Stomach smooth muscle (tissue), 2 donors: ENCODE results near the gene GRK6.
A peak's percentile ranks its signal among the peaks of the same experiment; 100 is the strongest.

Source experiments
- H3K27ac ChIP-seq: one replicate; pipeline ENCODE4 v1.7.0; 2013; ENCODE audit warnings: mild to moderate bottlenecking, low read length, inconsistent platforms
- H3K27me3 ChIP-seq, 2 donors: one replicate each; pipeline ENCODE4 v1.7.0; 2013; ENCODE audit warnings: low read length in 2 of 2; ENCODE audit not compliant: insufficient read depth in 2 of 2, control insufficient read depth in 1 of 2
- H3K36me3 ChIP-seq, 2 donors: one replicate each; pipeline ENCODE4 v1.7.0; 2013; ENCODE audit warnings: low read length in 2 of 2; ENCODE audit not compliant: control insufficient read depth in 2 of 2, insufficient read depth in 2 of 2
- H3K4me1 ChIP-seq: one replicate; pipeline ENCODE4 v1.7.0; 2013; ENCODE audit warnings: low read length; ENCODE audit not compliant: control insufficient read depth, insufficient read depth
- H3K4me3 ChIP-seq, 2 donors: one replicate each; pipeline ENCODE4 v1.7.0; 2013; ENCODE audit warnings: low read length in 2 of 2
- H3K9ac ChIP-seq, 2 donors: one replicate each; pipeline ENCODE4 v1.7.0; 2013; ENCODE audit warnings: low read length in 2 of 2, mild to moderate bottlenecking in 1 of 2
- H3K9me3 ChIP-seq, 2 donors: one replicate each; pipeline ENCODE4 v1.7.0; 2013; ENCODE audit warnings: low read length in 2 of 2; ENCODE audit not compliant: control insufficient read depth in 2 of 2
- donor health status: healthy.
- donor health status: Pancreatic carcinoma.

The GRK6 gene

DNA sequence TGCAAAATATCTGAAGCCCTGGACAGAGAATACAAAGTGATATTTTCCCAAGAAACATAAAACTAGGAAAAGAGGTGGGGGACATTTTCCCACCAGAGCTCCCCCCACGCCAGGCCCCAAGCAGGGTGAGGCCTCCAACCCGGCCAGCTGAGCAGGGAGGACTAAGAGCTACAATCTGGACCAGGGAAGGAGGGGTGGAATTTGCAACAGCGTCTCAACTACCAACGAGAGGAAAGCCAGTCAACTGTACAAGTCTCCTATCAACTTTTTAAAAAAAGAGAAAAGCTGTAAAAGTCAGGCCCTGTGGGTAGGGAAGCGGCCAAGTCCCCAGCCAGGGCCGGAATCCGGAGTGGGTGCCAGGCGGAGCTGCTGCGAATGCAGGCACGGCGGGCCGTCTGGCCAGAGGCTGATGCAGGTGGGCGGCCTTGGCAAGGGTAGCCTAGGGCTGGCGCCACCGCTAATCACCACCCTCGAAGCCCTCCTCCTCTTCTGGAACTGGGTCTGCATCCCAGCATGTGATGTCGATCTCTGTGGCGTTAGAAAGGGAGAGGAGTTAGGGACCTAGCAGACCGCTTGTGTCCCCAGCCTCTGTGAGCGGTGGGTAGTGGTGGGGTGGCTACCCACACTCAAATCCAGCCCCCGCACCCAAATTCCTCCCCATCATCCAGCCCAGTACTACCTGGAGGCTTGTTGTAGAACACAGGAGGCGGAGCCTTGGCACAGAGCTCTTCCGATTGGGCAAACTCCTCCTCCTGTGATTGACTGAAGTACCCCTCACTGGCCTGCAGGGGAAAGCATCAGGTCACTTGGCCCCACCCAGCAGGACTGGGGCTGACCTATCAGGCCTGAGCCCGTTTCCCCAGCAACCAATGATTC is 30.7 kb downstream of the GRK6 start:
- no peaks in the 10 kb centered on the region for H3K9me3 ChIP-seq
- H3K9ac ChIP-seq, result no peak overlapping the region
- peaks cover 39% of the 10 kb centered on the region for H3K4me1 ChIP-seq
- H3K27me3 ChIP-seq, result peaks cover under 1 to 7% of the 10 kb centered on the region in 2 donors
- H3K36me3 ChIP-seq, result peaks cover 0 to 14% of the 10 kb centered on the region in 2 donors
- H3K27ac ChIP-seq, result peak overlapping the region; percentile 69
- no peak overlapping the region for H3K4me3 ChIP-seq

DNA sequence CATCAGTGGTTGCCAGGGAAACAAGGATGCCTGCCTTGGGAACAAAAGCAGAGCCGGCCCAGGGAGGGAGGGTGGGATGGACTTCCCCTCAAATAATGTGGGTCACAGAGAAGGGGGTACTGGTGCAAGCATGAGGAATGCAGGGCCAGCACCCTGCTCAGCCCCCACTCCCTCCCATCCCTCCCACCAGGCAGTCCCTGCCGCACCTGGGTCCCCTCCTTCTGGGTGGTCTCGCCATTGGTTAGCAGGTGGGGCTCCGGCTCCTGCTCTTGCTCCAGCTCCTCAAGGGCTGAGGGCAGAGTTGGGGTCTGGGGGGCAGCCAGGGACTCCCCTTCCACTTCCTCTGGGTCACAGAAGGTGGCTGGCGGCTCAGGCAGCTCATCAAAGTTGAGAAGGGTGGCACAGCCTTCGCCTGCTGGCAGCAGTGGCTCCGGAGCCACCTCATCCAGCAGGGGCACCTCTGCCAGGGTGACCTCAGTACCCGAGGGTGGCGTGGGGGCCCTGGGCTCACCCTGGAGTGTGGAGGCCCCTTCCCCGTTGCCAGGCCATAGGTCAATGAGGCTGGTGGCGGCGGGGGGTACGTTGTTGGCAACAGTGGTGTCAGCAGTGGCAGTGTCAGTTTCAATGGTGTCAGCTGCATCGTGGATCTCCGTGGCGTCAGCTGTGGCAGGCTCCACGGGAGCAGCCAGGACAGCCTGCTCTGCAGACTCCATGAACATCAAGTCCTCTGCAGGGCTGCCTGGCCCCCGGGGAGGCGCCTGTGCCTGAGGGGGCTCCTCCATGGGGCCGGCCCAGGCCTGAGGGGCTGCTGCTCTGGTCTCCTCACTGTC is 31.6 kb downstream of the GRK6 start:
- H3K27ac ChIP-seq, result peak overlapping the region; percentile 24
- peaks cover 39% of the 10 kb centered on the region for H3K4me1 ChIP-seq
- H3K36me3 ChIP-seq, result peaks cover 0 to 15% of the 10 kb centered on the region in 2 donors
- H3K9me3 ChIP-seq, result no peaks in the 10 kb centered on the region
- H3K27me3 ChIP-seq, result peaks cover 0 to 7% of the 10 kb centered on the region in 2 donors
- H3K4me3 ChIP-seq, result no peak overlapping the region
- H3K9ac ChIP-seq, result no peak overlapping the region

DNA sequence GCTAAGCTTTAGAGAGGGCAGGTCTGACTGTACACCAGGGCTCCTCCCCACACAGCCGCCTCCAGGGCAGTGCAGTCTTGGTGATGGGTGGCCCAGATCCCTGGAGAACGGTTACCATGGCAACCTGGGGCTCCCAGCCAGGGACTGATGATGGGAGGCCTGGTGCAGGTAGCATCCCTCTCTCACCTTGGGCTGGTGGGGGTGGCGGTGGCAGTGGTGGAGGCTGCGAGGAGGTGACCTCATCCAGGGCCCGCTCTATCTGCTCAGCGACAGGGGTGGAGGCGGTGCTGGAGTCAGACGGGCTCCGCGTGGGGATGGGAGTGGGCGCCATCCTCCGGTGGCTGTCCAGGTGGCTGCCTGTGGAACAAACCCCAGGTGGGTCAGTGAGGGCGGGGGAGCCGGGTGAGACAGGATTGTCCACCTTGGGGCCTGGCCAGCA is 32.5 kb downstream of the GRK6 start:
- Histone ChIP-seq H3K27me3 (peaks cover 0 to under 1% of the 10 kb centered on the region in 2 donors), H3K4me1 (peaks cover 33% of the 10 kb centered on the region), H3K9ac (no peak overlapping the region), H3K9me3 (no peaks in the 10 kb centered on the region), H3K36me3 (peaks cover 0 to 15% of the 10 kb centered on the region in 2 donors), H3K4me3 (no peak overlapping the region), H3K27ac (no peak overlapping the region)

DNA sequence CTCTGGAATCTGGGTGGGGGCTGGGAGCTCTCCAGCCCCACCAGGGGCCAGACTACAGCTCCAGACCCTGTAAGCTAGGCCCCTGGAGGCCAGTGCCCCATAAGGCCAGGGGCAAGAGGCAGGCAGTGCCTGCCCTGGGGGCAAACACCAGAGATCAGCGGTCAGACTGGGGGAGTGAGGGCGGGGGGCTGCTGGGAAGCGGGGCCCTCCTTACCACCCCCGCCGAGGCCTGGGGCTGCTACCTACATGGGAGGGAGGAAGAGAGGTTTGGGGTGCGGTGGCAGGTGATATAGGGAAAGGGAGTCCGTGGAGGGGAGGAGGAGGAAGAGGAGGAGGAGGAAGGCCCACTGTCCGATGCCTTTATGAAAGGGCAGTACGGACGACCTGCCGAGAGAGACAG is 32.9 kb downstream of the GRK6 start:
- peaks cover 0 to 15% of the 10 kb centered on the region in 2 donors for H3K36me3 ChIP-seq
- H3K9me3 ChIP-seq, result no peaks in the 10 kb centered on the region
- H3K4me3 ChIP-seq, result no peak overlapping the region
- H3K27me3 ChIP-seq, result no peaks in the 10 kb centered on the region
- H3K4me1 ChIP-seq, result peaks cover 29% of the 10 kb centered on the region
- no peak overlapping the region for H3K27ac ChIP-seq
- H3K9ac ChIP-seq, result no peak overlapping the region

DNA sequence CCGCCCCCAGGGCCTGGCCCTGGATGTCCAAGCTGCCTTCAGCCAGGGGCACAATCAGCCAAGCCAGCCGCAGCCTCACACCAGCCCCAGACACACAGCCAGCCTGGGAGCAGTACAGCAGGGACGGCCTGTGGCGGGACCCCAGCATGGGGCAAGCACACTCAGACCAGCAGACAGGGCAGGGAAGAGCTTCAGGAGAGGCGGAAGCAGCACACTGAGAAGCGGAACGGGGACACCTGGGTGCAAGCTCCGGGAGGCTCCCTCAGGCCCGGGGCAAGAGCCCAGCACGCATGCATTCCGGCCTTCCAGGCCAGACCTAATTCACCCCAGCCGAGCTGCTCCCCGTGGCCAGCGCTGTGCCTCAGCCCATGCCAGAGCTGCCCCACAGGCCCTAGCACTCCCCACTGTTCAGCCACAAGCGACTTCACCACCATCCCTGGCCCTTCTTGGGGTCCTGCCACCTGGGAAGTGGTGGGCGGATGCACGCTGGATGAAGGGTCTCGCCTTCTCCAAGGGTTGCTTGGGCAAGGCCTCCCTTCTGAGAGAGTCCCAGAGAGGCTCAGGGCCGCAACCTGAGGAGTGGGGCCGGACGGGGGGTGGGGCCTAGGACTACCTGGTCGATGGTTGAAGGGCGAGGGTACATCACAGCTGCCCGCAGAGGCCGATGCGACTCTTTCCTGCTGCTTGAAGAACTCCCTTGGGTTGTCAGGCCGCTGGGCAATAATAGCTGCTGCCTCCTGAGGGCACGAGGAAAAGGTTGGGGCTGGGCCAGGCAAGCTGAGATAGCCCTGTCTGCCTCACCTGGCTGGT is 33.5 kb downstream of the GRK6 start:
- Histone ChIP-seq H3K27me3 (no peaks in the 10 kb centered on the region), H3K4me1 (peaks cover 24% of the 10 kb centered on the region), H3K36me3 (peaks cover 0 to 15% of the 10 kb centered on the region in 2 donors), H3K27ac (no peak overlapping the region), H3K9me3 (no peaks in the 10 kb centered on the region), H3K9ac (no peak overlapping the region), H3K4me3 (no peak overlapping the region)

DNA sequence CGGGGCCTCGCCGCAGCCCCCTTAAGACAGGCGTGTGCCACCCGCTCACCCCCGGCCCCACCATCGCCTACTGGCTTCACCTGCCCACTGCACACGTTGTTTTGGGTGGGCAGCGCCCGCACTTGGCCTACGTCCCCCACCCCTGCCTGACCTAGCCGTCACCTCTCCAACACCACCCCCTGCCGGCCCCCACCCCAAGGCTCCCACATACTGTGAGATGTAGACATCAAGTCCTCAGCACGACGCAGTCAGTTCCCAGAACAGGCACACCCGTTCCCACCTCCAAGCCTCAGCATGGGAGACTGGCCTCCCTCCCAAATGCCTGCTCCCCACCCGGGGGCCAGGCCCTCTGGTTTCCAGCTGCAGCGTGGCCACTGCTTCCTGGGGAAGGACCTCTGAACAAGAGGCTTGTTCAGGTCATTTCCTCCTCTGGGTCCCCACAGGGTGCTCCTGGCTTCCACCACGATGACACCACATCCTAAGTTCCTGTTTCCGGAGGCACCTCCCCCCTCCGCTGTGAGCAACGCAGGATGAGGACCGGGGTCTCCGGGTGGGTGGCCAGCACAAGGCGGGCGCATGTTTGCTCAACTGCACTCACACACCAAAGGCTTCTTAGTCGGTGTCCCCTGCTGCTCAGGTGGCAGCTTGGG is 35.7 kb downstream of the GRK6 start:
- no peaks in the 10 kb centered on the region for H3K27me3 ChIP-seq
- peaks cover 16 to 31% of the 10 kb centered on the region in 2 donors for H3K36me3 ChIP-seq
- H3K4me3 ChIP-seq, result no peak overlapping the region
- peak overlapping the region; percentile 11 for H3K27ac ChIP-seq
- H3K9me3 ChIP-seq, result peaks cover 0 to 4% of the 10 kb centered on the region in 2 donors
- no peak overlapping the region for H3K9ac ChIP-seq
- H3K4me1 ChIP-seq, result peaks cover 4% of the 10 kb centered on the region

DNA sequence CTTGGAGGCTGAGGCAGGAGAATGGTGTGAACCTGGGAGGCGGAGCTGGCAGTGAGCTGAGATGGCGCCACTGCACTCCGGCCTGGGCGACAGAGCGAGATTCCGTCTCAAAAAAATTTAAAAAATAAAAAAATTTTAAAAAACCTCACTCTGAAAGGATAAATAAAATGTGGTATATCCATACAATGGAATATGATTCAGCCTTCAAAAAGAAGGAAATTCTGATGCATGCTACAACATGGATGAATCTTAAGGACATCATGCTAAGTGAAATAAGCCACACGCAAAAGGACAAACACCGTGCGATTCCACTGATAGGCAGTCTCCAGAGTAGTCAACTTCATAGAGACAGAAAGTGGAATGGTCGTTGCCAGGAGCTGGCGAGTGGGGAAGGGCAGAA is 38.6 kb downstream of the GRK6 start:
- Histone ChIP-seq H3K4me1 (peaks cover 16% of the 10 kb centered on the region), H3K36me3 (peaks cover 16 to 23% of the 10 kb centered on the region in 2 donors), H3K4me3 (no peak overlapping the region), H3K27me3 (no peaks in the 10 kb centered on the region), H3K27ac (no peak overlapping the region), H3K9ac (no peak overlapping the region), H3K9me3 (peaks cover 0 to 4% of the 10 kb centered on the region in 2 donors)

DNA sequence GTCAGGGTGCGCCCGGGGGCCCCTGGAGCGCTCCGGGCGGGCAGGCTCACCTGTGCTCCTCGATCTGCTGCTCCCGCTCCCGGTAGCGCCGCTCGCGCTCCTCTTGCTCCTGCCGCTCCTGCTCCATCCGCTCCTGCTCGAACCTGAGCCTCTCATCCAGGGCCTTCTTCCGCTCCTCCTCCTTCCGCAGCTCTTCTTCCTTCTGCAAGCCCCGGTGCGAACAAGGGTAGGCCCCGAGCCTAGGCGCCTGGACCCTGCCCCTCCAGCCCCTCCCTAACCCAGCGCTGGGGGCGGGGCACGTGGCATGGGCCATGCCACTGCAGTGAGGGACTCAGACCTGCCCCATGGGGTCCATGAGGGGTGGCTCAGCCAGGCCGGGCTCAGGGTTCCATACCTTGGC is 40.4 kb downstream of the GRK6 start:
- H3K27ac ChIP-seq, result no peak overlapping the region
- peaks cover 0 to 4% of the 10 kb centered on the region in 2 donors for H3K9me3 ChIP-seq
- no peak overlapping the region for H3K4me3 ChIP-seq
- H3K9ac ChIP-seq, result no peak overlapping the region
- H3K27me3 ChIP-seq, result no peaks in the 10 kb centered on the region
- peaks cover 34% of the 10 kb centered on the region for H3K4me1 ChIP-seq
- peaks cover 16 to 19% of the 10 kb centered on the region in 2 donors for H3K36me3 ChIP-seq

DNA sequence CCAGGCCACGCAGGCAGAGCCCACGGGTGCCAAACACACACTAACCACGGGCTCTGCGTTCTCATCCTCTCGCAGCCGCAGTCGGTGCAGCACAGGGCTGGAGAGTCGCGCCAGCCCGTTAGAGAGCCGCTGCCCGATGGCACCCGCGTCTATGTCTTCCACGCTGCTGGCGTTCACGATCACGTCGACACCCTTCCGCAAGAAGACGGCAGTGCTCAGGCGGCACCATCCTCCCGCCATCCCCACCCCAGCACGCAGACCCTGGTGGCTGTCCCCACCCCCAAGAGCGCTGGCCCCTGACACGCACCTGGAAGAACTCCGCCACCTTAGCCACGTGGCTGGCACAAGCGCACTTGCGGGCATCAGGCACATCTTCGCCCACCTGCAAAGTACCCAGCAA is 41.0 kb downstream of the GRK6 start:
- Histone ChIP-seq H3K9ac (no peak overlapping the region), H3K27ac (no peak overlapping the region), H3K4me3 (no peak overlapping the region), H3K36me3 (peaks cover 16 to 18% of the 10 kb centered on the region in 2 donors), H3K4me1 (peaks cover 40% of the 10 kb centered on the region), H3K9me3 (peaks cover 0 to 4% of the 10 kb centered on the region in 2 donors), H3K27me3 (no peaks in the 10 kb centered on the region)

DNA sequence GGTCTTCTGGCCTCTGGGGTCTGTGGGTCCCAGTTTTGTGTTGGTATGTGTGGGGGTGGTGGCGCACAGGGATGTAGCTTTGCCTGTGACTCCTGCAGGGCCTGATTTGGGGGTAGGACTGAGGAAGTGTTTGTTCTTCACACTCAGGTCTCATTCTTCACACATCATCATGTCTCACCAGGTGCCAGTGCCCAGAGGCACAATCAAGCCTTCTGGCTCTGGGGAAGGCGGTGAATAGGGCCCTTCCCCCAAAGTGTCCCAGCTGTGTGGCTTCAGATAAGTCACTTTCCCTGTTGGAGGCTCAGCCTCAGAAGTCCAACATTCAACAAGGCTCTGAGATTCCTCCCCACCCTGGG is 41.8 kb downstream of the GRK6 start:
- peaks cover 44% of the 10 kb centered on the region for H3K4me1 ChIP-seq
- no peak overlapping the region for H3K9ac ChIP-seq
- H3K4me3 ChIP-seq, result no peak overlapping the region
- H3K27ac ChIP-seq, result no peak overlapping the region
- peaks cover 0 to 4% of the 10 kb centered on the region in 2 donors for H3K9me3 ChIP-seq
- H3K27me3 ChIP-seq, result no peaks in the 10 kb centered on the region
- peaks cover 16 to 18% of the 10 kb centered on the region in 2 donors for H3K36me3 ChIP-seq
